HL-60/S4 treated with retinoic acid at 250 ng/mL for 4 days and 3 days (cell line): Measurements from ENCODE around the gene FGFBP3.

Experiments used
- in situ Hi-C: fragments of 300-500 bp; cut with MboI; formaldehyde crosslinking; loops from 2 replicates; pipeline ENCODE4 v1.7.0; 2022; ENCODE audit warnings: low sequenced_read_pairs

Gene FGFBP3

GRCh38 chr10:91860885-91861284 is 48.4 kb downstream of the FGFBP3 start:
- in situ Hi-C loops = no loop called here

GRCh38 chr10:91856637-91857036 is 52.6 kb downstream of the FGFBP3 start:
- in situ Hi-C loops = no loop called here
